Left ventricle myocardium inferior (tissue), 1 donor: Measurements from ENCODE around the gene SDHC. TPM values are rescaled to one million over a fixed set of nuclear protein-coding genes. Genes with fewer than 3 reads are reported as not detected.
"Not testable (repeated sequence)": the region's sequence is repeated elsewhere in the genome, so short reads cannot be mapped to it uniquely, and the experiment has no call there.

Source experiments
- DNase-seq: peaks from one replicate; pipeline ENCODE4 v3.0.0-alpha.2; 2020
- H3K27ac ChIP-seq: fragments of 200-600 bp; replicated peaks from 2 replicates; pipeline ENCODE4 v1.8.0; 2021
- H3K27me3 ChIP-seq: fragments of 200-600 bp; 2 replicates; pipeline ENCODE4 v1.8.0; 2021; ENCODE audit warnings: low read depth
- H3K36me3 ChIP-seq: fragments of 200-600 bp; 2 replicates; pipeline ENCODE4 v1.8.0; 2021
- H3K4me1 ChIP-seq: fragments of 200-600 bp; 2 replicates; pipeline ENCODE4 v1.8.0; 2021
- H3K4me3 ChIP-seq: fragments of 200-600 bp; 2 replicates; pipeline ENCODE4 v1.8.0; 2021; ENCODE audit warnings: mild to moderate bottlenecking, moderate library complexity
- H3K9me3 ChIP-seq: fragments of 200-600 bp; replicated peaks from 2 replicates; pipeline ENCODE4 v1.8.0; 2021
- CTCF ChIP-seq: fragments of 200-600 bp; IDR thresholded peaks from 2 replicates; pipeline ENCODE4 v1.8.0; 2021; ENCODE audit warnings: antibody characterized with exemption, mild to moderate bottlenecking, borderline replicate concordance
- intact Hi-C: fragments of 100-400 bp; cut with micrococcal nuclease; formaldehyde crosslinking; loops from one replicate; pipeline ENCODE4 v1.11.0; 2022
- total RNA-seq: library from RNA; stranded (reverse); fragmentation: NEBNext Ultra II Directional; extraction: Animal tissue kit (Norgen Biotek cat#: 25700); gene quantifications from one replicate; pipeline ENCODE4 v1.2.1, GENCODE V29; 2021
- donor health status: DM: no; HTN: yes; CAD: no; lungs with severe emphysema.

The SDHC gene
- total RNA-seq, 1 donor from 2014 or later = 393 TPM

DNA sequence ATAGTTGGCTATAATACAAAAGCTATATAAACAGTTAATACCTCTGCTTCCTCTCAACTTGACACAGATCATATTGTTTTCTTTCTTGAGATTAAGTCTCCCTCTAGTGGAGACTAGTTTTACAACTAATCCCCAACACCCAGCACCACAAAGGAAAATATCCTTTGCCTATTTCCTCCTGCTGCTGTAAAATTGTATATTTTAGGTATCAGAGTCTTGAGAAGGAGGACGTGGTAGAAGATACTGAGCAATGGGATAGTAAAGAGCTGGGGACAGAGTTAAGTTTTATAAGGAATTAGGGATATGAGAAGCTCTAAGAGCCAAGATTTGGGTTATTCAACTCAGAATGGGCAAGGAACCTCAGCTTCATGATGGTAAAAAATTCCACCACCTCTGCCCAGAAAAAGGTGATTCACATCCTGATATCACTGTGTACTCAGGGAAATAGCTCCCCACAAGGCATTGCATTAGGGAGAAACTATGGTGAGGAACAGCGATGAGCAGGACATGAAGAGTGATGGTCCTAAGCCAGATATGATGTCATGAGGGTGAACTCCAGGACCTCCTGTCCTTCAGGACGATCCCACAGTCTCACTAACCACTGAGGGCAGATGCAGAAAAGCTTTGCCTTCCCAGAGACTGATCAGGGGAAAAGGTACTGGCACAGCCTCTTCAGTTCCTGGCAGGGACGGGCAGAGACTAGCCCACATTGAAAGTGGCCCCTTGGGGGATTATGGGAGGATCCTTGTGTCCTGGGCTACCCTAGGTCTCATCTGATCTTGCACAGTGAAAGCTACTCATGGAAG, 68.2 kb downstream of the SDHC start:
- DNase-seq = no peak
- peaks cover 8% of the 10 kb centered on the region for H3K4me1 ChIP-seq
- peak overlapping the region; percentile 41 for H3K27ac ChIP-seq
- no peak overlapping the region for H3K4me3 ChIP-seq
- no peaks in the 10 kb centered on the region for H3K9me3 ChIP-seq
- no peaks in the 10 kb centered on the region for H3K27me3 ChIP-seq
- TF ChIP-seq CTCF = peak; percentile 74
- H3K36me3 ChIP-seq = no peaks in the 10 kb centered on the region
- intact Hi-C loops = loop anchor here (10.0 kb wide), 1 partner anchor 158 kb away; the partner anchor contains the start of genes APOA2 and TOMM40L

GRCh38 chr1:161388639-161389038, 74.5 kb downstream of the SDHC start:
- Histone ChIP-seq H3K4me3 (no peak overlapping the region), H3K4me1 (peaks cover 14% of the 10 kb centered on the region), H3K9me3 (no peaks in the 10 kb centered on the region), H3K36me3 (no peaks in the 10 kb centered on the region), H3K27ac (no peak overlapping the region), H3K27me3 (no peaks in the 10 kb centered on the region)
- intact Hi-C loops = loop anchor here (10.0 kb wide), 1 partner anchor 164 kb away; the partner anchor contains the start of genes APOA2 and TOMM40L
- TF ChIP-seq CTCF = no peak
- DNase-seq = no peak

GRCh38 chr1:161389158-161389557, 75.0 kb downstream of the SDHC start:
- Histone ChIP-seq H3K4me3 (peak overlapping the region; percentile 75), H3K27ac (peak overlapping the region; percentile 97), H3K4me1 (peaks cover 14% of the 10 kb centered on the region)
- not testable (repeated sequence) for H3K9me3 ChIP-seq, H3K27me3 ChIP-seq, DNase-seq, H3K36me3 ChIP-seq
- intact Hi-C loops = loop anchor here (10.0 kb wide), 1 partner anchor 164 kb away; the partner anchor contains the start of genes APOA2 and TOMM40L

DNA sequence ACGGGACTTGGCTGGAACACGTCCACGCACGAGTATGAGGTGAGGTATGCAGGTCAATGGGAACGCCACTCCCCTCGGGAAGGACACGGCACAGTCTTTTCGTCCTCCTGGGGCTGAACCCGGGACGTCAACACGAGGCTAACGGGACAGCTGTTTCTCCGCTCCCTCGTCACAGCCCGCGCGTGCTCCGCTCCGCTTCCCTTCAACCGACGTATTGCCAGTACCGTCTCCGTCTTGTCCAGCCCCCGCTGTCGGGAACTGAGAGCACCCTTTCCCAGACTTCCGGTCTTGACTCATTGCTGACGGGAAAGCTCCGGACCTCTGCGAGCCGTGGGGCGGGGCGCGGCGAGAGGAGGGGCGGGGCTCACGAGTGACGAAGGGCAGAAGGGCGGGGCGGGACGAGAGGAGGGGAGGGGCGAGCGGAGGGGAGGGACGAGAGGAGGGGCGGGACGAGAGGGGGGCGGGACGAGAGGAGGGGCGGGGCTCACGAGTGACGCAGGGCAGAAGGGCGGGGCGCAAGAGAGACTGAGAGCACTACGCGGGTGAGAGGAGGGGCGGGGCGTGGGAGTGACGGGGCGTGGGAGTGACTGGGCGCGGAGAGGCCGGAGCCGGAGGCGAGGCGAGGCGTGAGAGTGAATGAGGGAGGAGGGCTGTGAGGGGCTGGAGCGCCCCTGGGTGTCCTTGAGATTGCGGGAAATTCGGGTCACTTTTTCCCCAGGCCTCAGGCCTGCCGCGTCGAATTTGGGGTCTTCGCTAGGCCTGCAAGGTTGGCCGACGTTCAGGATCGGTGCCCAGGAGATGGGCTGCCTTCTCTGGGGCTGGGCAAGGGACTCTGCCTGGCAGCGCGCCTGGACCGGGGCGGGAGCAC, 75.7 kb downstream of the SDHC start:
- Histone ChIP-seq H3K4me3 (peak overlapping the region; percentile 75), H3K4me1 (peaks cover 14% of the 10 kb centered on the region), H3K27ac (peak overlapping the region; percentile 97), H3K27me3 (no peaks in the 10 kb centered on the region), H3K36me3 (no peaks in the 10 kb centered on the region), H3K9me3 (no peaks in the 10 kb centered on the region)
- intact Hi-C loops = loop anchor here (10.0 kb wide), 1 partner anchor 165 kb away; the partner anchor contains the start of genes APOA2 and TOMM40L
- peak; percentile 98 for DNase-seq
- TF ChIP-seq CTCF = no peak

DNA sequence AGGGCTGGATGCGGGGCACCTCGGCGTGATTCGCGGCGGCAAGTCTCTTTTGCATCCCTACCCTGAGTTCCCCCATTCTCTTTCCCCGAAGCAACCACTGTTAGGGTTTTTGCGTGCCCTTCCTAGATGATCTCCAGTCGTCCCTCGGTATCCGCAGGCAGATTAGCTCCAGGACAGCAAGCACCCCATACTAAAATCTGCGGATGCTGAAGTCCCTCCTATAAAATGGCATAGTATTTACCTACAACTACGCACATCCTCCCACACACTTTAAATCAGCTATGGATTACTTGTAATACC, 76.3 kb downstream of the SDHC start:
- Histone ChIP-seq H3K36me3 (no peaks in the 10 kb centered on the region), H3K9me3 (no peaks in the 10 kb centered on the region), H3K27ac (peak overlapping the region; percentile 81), H3K4me3 (peak overlapping the region; percentile 75), H3K4me1 (peaks cover 14% of the 10 kb centered on the region), H3K27me3 (no peaks in the 10 kb centered on the region)
- DNase-seq = no peak
- TF ChIP-seq CTCF = no peak
- intact Hi-C loops = no loop called here

DNA sequence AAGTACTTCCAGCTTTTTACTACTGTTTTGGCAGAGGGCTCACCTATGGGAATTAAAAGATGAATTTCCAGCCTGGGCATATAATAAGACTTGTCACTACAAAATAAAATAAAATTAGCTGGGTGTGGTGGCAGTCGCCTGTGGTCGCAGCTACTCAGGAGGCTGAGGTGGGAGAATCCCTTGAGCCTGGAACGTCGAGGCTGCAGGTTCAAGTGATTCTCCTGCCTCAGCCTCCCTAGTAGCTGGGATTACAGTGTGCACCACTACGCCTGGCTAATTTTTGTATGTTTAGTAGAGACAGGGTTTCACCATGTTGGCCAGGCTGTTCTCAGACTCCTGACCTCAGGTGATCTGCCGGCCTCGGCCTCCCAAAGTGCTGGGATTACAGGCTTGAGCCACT, 77.0 kb downstream of the SDHC start:
- H3K4me3 ChIP-seq = peak overlapping the region; percentile 75

More for the DNA sequence above, 77.0 kb downstream of the SDHC start:
- H3K4me1 ChIP-seq = peaks cover 14% of the 10 kb centered on the region
- DNase-seq, H3K36me3 ChIP-seq, H3K27me3 ChIP-seq, H3K9me3 ChIP-seq, H3K27ac ChIP-seq, intact Hi-C loops: not testable (repeated sequence)
